GM12873 (cell line): Measurements from ENCODE around the gene RSRC1.

Experiments
- TF ChIP-seq, protein P1 (sequence below): IDR thresholded peaks from 2 replicates; pipeline ENCODE4 v1.5.1; 2012; ENCODE audit warnings: low read depth, mild to moderate bottlenecking, moderate library complexity, low read length, control low read depth; ENCODE audit not compliant: insufficient read depth; ENCODE audit errors: missing control alignments

The RSRC1 gene

DNA sequence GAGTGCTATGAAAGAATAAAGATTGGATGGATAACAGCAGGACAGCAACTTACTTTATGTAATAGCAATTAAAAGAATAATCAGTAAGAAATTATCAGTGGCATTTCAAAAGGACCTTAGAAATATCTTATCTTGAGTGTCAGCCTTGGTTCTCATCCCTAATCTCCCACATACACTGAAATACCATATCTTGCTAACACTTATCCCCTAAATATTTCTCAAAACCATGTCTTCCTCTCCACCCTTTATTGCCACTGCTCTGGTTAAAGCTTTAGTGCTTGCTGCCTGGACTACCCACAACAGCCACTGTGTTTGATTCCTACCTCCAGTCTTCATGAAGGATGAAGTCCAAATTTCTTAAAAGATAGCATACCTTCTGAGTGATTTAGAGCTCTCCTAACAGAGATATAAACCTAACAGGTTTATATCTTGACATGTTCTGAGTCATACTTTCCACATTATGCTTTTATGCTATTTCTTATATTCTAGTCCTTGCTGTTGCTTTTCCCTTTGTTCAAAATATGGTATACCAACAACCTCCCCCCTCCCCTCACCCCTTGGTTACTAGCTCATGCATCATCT lies 202.8 kb downstream of the RSRC1 start:
- TF ChIP-seq, protein P1, sequence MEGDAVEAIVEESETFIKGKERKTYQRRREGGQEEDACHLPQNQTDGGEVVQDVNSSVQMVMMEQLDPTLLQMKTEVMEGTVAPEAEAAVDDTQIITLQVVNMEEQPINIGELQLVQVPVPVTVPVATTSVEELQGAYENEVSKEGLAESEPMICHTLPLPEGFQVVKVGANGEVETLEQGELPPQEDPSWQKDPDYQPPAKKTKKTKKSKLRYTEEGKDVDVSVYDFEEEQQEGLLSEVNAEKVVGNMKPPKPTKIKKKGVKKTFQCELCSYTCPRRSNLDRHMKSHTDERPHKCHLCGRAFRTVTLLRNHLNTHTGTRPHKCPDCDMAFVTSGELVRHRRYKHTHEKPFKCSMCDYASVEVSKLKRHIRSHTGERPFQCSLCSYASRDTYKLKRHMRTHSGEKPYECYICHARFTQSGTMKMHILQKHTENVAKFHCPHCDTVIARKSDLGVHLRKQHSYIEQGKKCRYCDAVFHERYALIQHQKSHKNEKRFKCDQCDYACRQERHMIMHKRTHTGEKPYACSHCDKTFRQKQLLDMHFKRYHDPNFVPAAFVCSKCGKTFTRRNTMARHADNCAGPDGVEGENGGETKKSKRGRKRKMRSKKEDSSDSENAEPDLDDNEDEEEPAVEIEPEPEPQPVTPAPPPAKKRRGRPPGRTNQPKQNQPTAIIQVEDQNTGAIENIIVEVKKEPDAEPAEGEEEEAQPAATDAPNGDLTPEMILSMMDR: no peak

DNA sequence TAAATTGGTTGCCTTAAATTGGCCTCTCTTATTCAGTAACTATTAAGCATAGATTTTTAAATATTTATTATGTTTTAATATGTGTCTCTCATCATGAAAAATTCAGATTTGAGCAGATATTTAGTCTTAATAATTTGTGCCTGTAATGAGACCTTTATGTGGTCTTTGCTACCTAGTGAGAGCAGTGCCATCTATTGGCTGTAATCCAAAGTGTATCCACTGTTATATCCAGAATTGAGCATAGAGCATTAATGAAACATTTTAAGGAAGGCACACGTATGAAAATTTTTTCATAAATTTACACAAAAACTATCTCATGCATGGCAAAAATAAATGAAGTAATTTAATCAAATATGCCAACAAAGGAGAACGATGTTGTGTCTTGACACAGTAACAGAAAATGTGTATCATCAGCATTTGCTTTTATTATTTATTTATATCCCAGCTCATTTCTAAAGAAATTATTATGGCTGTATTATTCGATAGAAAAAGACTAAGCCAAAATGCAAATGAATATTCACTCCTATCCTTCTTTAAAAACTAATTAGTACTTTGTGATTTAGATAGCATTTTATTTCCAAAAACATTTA lies 203.5 kb downstream of the RSRC1 start:
- TF ChIP-seq, protein P1: peak; percentile 46

GRCh38 chr3:158314426-158315357 lies 204.8 kb downstream of the RSRC1 start:
- TF ChIP-seq, protein P1: no peak

DNA sequence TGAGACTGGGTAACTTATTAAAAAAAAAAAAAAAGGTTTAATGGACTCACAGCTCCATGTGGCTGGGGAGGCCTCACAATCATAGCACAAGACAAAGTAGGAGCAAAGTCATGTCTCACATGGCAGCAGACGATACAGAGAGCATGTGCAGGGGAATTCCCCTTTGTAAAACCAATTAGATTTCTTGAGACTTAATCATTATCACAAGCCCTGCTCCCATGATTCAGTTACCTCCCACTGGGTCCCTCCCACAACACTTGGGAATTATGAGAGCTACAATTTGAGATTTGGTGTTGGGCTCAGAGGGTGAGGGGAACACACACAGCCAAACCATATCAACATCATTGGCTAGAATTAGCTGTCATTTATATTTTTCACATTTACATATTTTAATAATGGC lies 221.0 kb downstream of the RSRC1 start:
- TF ChIP-seq, protein P1: no peak

DNA sequence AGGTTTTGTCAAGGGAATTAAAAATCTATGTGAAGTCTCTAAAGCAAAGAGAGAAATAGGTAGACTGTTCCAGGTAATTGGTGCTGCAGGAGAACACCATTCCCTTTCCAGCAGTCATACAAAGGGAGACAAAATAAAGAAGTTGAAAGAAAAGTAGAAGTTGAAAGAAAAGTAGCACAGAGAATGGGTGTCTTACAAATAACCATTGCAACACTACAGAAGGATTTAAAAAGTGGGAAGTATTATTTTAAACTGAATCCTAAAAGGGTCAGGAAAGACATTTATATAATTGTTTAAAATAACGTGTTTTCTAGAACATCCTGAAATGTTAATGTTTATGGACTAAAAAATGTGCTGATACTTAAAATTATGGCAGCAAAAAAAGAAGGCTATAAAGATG lies 223.8 kb downstream of the RSRC1 start:
- TF ChIP-seq, protein P1: no peak

GRCh38 chr3:158337110-158337509 lies 227.2 kb downstream of the RSRC1 start:
- TF ChIP-seq, protein P1: no peak

DNA sequence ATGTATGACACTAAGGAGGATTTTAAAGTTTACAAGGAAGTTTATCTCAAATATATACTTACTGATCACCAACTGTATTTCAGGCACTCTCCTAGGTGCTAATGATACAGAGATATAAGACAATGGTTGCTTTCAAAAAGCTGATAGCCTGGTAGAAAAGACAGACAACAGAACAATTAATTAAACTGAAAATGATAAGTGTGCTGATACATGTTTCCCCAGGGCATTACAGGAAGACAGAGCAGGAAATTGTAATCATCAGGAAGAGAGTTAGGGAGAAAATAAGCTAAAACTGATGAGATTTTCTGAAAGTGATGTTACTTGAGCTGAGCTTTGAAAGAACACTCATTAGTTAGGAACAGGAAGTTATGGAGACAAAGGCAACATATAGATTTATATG lies 229.7 kb downstream of the RSRC1 start:
- TF ChIP-seq, protein P1: no peak
